Pancreas (tissue), 10 donors: Measurements from ENCODE around the gene SNN. TPM values are rescaled to one million over a fixed set of nuclear protein-coding genes. Genes with fewer than 3 reads are reported as not detected.

Experiments used
- ATAC-seq, 4 donors: fragments of 200-7000 bp; cut with Tn5 transposase; one replicate each; pipeline versions ENCODE4 v1.8.0 to v1.9.1; 2020; ENCODE audit warnings: mild to moderate bottlenecking in 4 of 4, moderate library complexity in 4 of 4
- DNase-seq, 6 donors: peaks; one replicate each; pipeline ENCODE4 v3.0.0-alpha.2; 2020
- FAIRE-seq: peaks from 2 replicates; lab custom pipeline; 2012; peaks lifted over from hg19 to GRCh38; lab: Jason Lieb, UNC
- H3K27ac ChIP-seq, 4 donors: fragments of 200-600 bp; sonication (generic); 1 replicate in 3 of 4; 2 replicates in 1 of 4; pipeline versions ENCODE4 v1.5.0 to v1.8.0; 2020
- H3K27me3 ChIP-seq, 4 donors: fragments of 200-600 bp; one replicate each; pipeline ENCODE4 v1.8.0; 2021
- H3K36me3 ChIP-seq, 3 donors: fragments of 200-600 bp; sonication (generic) in 1 of 3; one replicate each; pipeline versions ENCODE4 v1.5.0 to v1.8.0; 2020 to 2021
- H3K4me1 ChIP-seq, 3 donors: fragments of 200-600 bp; one replicate each; pipeline ENCODE4 v1.8.0; 2021
- H3K4me3 ChIP-seq, 4 donors: fragments of 200-600 bp; sonication (generic) in 2 of 4; one replicate each; pipeline versions ENCODE4 v1.5.0 to v1.8.0; 2020 to 2021
- H3K9me3 ChIP-seq, 4 donors: fragments of 200-600 bp; one replicate each; pipeline ENCODE4 v1.8.0; 2021
- CTCF ChIP-seq, 4 donors: fragments of 200-600 bp; sonication (generic) in 3 of 4; IDR thresholded peaks; one replicate each; pipeline versions ENCODE4 v1.5.0 to v1.8.0; 2021; ENCODE audit warnings: antibody characterized with exemption in 4 of 4
- WGBS, 2 donors: extraction: QIAGEN DNeasy Blood & Tissue Kit; methylation state at CpG; one replicate each; pipeline ENCODE4 v1.1.7; 2013; 5-methylcytosine and 5-hydroxymethylcytosine counted together
- intact Hi-C, 3 donors: fragments of 100-400 bp; cut with DNase I; formaldehyde crosslinking; loops; one replicate each; pipeline versions ENCODE4 v1.11.1 to v1.14.2; 2022
- polyA plus RNA-seq, 2 donors: library from polyadenylated mRNA; stranded (reverse); fragments of 200-250 nt; gene quantifications; one replicate each; pipeline ENCODE4 v1.2.3, GENCODE V29; 2013
- total RNA-seq, 6 donors: library from RNA; stranded (reverse); fragmentation: NEBNext Ultra II Directional in 4 of 6; extraction: Animal tissue kit (Norgen Biotek cat#: 25700) in 4 of 6; gene quantifications; one replicate each; pipeline versions ENCODE4 v1.2.1 to v1.2.4, GENCODE V29; 2021 to 2023
- donor health status: healthy with polysubstance abuse.
- donor health status: DM: no; HTN: no; CAD: no; lungs with moderate emphysema.
- donor health status: DM: no; HTN: no; CAD: no.
- donor health status: control.
- donor health status: control.
- donor health status: Bipolar disorder and iron deficiency.
- donor health status: DM: yes; HTN: yes; CAD: no.
- donor health status: DM: no; HTN: no; CAD: no.
- donor health status: DM: no; HTN: no; CAD: no.
- donor health status: DM: yes; HTN: yes; CAD: no.

SNN gene
- total and polyA plus RNA-seq, 8 donors = 3.9 to 10.6 (median 4.5) TPM

GRCh38 chr16:11725457-11725856 lies 57.2 kb downstream of the SNN start:
- intact Hi-C loops = no loop called here
- peak in 1 of 4 donors; percentile 33 for ATAC-seq
- H3K9me3 ChIP-seq = no peaks in the 10 kb centered on the region
- H3K4me1 ChIP-seq = peaks cover 25 to 39% (median 32%) of the 10 kb centered on the region in 3 donors
- peaks cover 0 to 28% (median 15%) of the 10 kb centered on the region in 3 donors for H3K36me3 ChIP-seq
- no peak for FAIRE-seq
- H3K4me3 ChIP-seq = no peak overlapping the region
- no peaks in the 10 kb centered on the region for H3K27me3 ChIP-seq
- TF ChIP-seq CTCF (IDR thresholded peaks at IDR 0.05) = no peak
- peak overlapping the region in 2 of 4 donors; percentile 77 to 81 for H3K27ac ChIP-seq
- 33 to 41% methylated on average over 1 of the region's 1 CpG for WGBS, 2 donors
- no peak for DNase-seq

GRCh38 chr16:11726008-11726407 lies 57.8 kb downstream of the SNN start:
- H3K27me3 ChIP-seq = no peaks in the 10 kb centered on the region
- DNase-seq = peak in 4 of 6 donors; percentile 48 to 71 (median 54)
- H3K36me3 ChIP-seq = peaks cover 0 to 24% (median 11%) of the 10 kb centered on the region in 3 donors
- TF ChIP-seq CTCF (IDR thresholded peaks at IDR 0.05) = no peak
- no peaks in the 10 kb centered on the region for H3K9me3 ChIP-seq
- peak; percentile 84 to 95 (median 92) for ATAC-seq
- H3K27ac ChIP-seq = peak overlapping the region in 3 of 4 donors; percentile 14 to 81 (median 77)
- no peak for FAIRE-seq
- WGBS, 2 donors = 22 to 24% methylated on average over 8 of the region's 8 CpGs
- intact Hi-C loops = no loop called here
- H3K4me3 ChIP-seq = no peak overlapping the region
- H3K4me1 ChIP-seq = peaks cover 29 to 44% (median 37%) of the 10 kb centered on the region in 3 donors

- no peaks in the 10 kb centered on the region for H3K9me3 ChIP-seq
- TF ChIP-seq CTCF (IDR thresholded peaks at IDR 0.05) = no peak
- H3K4me1 ChIP-seq = peaks cover 35 to 47% (median 46%) of the 10 kb centered on the region in 3 donors
- 70 to 86% methylated on average over 4 of the region's 4 CpGs for WGBS, 2 donors
- H3K4me3 ChIP-seq = no peak overlapping the region
- ATAC-seq (no peak), FAIRE-seq (no peak), DNase-seq (no peak)
- intact Hi-C loops = no loop called here
- no peaks in the 10 kb centered on the region for H3K27me3 ChIP-seq
- peaks cover 3 to 26% (median 11%) of the 10 kb centered on the region in 3 donors for H3K36me3 ChIP-seq
- H3K27ac ChIP-seq = peak overlapping the region in 2 of 4 donors; percentile 10 to 21
Measured at GRCh38 chr16:11727796-11728543, 59.7 kb downstream of the SNN start.

Other genes with a start within 250 kb of the SNN start
- gene LITAF, start 81.5 kb upstream of the SNN start, total RNA-seq = 10 to 100 TPM; 26.9 to 85.3 (median 32.3) TPM
- 10 to 100 TPM; 17.6 to 37.3 TPM for gene LITAF, start 81.5 kb upstream of the SNN start, polyA plus RNA-seq
- 10 to 100 TPM; 28.1 to 38.9 (median 35.9) TPM for gene TXNDC11, start 74.4 kb downstream of the SNN start, total RNA-seq
- 10 to 100 TPM; 54.7 to 80.8 TPM for gene TXNDC11, start 74.4 kb downstream of the SNN start, polyA plus RNA-seq
- gene ZC3H7A, start 128.8 kb downstream of the SNN start, total RNA-seq = 10 to 100 TPM; 23.8 to 34.5 (median 30.2) TPM
- gene ZC3H7A, start 128.8 kb downstream of the SNN start, polyA plus RNA-seq = 10 to 100 TPM; 20.0 to 39.6 TPM
- gene RSL1D1, start 183.1 kb downstream of the SNN start, total RNA-seq = 100 to 1,000 TPM in 2 of 6 donors, 10 to 100 TPM in 4; 73.4 to 148 (median 87.1) TPM
- 10 to 100 TPM; 32.4 to 61.1 TPM for gene RSL1D1, start 183.1 kb downstream of the SNN start, polyA plus RNA-seq
- gene GSPT1, start 247.5 kb downstream of the SNN start, total RNA-seq = 10 to 100 TPM; 41.7 to 65.4 (median 55.3) TPM
- gene GSPT1, start 247.5 kb downstream of the SNN start, polyA plus RNA-seq = 10 to 100 TPM; 11.0 to 25.0 TPM